HCT116 (cell line): ENCODE results near the gene ID3. TPM values are rescaled to one million over a fixed set of nuclear protein-coding genes. Genes with fewer than 3 reads are reported as not detected.
"Not testable (repeated sequence)": the region's sequence is repeated elsewhere in the genome, so short reads cannot be mapped to it uniquely, and the experiment has no call there.

Source experiments
- ATAC-seq: fragments of 200-7000 bp; cut with Tn5 transposase; 2 replicates; pipeline ENCODE4 v1.9.1; 2020; ENCODE audit warnings: mild to moderate bottlenecking, moderate library complexity
- BruUV-seq: library from RNA; stranded (reverse); fragments of 400-500 nt; replicated peaks from 2 replicates; lab custom pipeline; 2021; lab: Mats Ljungman, UMichigan
- CTCF ChIA-PET: fragments of 300-600 bp; sonication (Branson Sonifier 250); formaldehyde crosslinking; loops from one replicate; lab custom pipeline; 2021; ENCODE audit warnings: antibody characterized with exemption; lab: Charles Lee
- POLR2A ChIA-PET: fragments of 300-600, 350-600 bp; sonication (Branson Sonifier 250); formaldehyde crosslinking; loops from one replicate; lab custom pipeline; 2021; ENCODE audit warnings: antibody characterized with exemption; lab: Charles Lee
- RAD21 ChIA-PET, 2 experiments: fragments of 300-600 bp; sonication (Branson Sonifier 250); formaldehyde crosslinking; loops; one replicate each; lab custom pipeline; 2023; ENCODE audit warnings: low total read pairs in 2 of 2; ENCODE audit not compliant: uncharacterized antibody in 2 of 2, unreplicated experiment in 2 of 2, low non-redundant PET in 1 of 2; lab: Charles Lee
- DNase-seq: peaks from one replicate; pipeline ENCODE4 v3.0.0-alpha.2; 2010; ENCODE audit warnings: low read depth, low spot score
- H2AFZ ChIP-seq: fragments of 200-600 bp; shearing (Covaris generic), sonication (generic); 2 replicates; pipeline ENCODE4 v1.6.1; 2017; ENCODE audit warnings: low read depth, mixed run types, mixed read lengths, antibody characterized with exemption, low read length; ENCODE audit not compliant: poor library complexity, severe bottlenecking
- H3K27ac ChIP-seq: 2 replicates; pipeline ENCODE4 v1.5.1; 2012; ENCODE audit warnings: low read depth, low read length
- H3K27me3 ChIP-seq: fragments of 200-600 bp; sonication (generic); 2 replicates; pipeline ENCODE4 v1.6.1; 2016; ENCODE audit warnings: mixed run types, low read length, mixed read lengths; ENCODE audit not compliant: insufficient read depth
- H3K36me3 ChIP-seq, 2 experiments: fragments of 200-500 bp in 1 of 2; fragments of 200-600 bp in 1 of 2; sonication (Bioruptor generic) in 1 of 2; sonication (generic) in 1 of 2; 2 replicates each; pipeline versions ENCODE4 v1.5.1 to v1.6.1; 2014 to 2016; ENCODE audit warnings: low read length in 2 of 2, inconsistent platforms in 1 of 2, mixed read lengths in 1 of 2, mixed run types in 1 of 2; ENCODE audit not compliant: insufficient read depth in 2 of 2, control insufficient read depth in 1 of 2
- H3K4me1 ChIP-seq, 2 experiments: fragments of 200-600 bp in 1 of 2; sonication (generic) in 1 of 2; 2 replicates each; pipeline versions ENCODE4 v1.5.1 to v1.6.1; 2012 to 2017; ENCODE audit warnings: low read length in 2 of 2, inconsistent platforms in 1 of 2, mild to moderate bottlenecking in 1 of 2, mixed read lengths in 1 of 2, mixed run types in 1 of 2, moderate library complexity in 1 of 2; ENCODE audit not compliant: insufficient read depth in 2 of 2, control insufficient read depth in 1 of 2
- H3K4me2 ChIP-seq: fragments of 200-600 bp; sonication (generic); 2 replicates; pipeline ENCODE4 v1.6.1; 2017; ENCODE audit warnings: mixed run types, low read length, mixed read lengths
- H3K4me3 ChIP-seq, 2 experiments: fragments of 200-600 bp in 1 of 2; sonication (generic) in 1 of 2; replicated peaks in 1 of 2; 2 replicates each; pipeline ENCODE4 v1.5.1; 2011 to 2016; ENCODE audit warnings: low read length in 2 of 2, control low read depth in 1 of 2, low read depth in 1 of 2, mild to moderate bottlenecking in 1 of 2, mixed read lengths in 1 of 2, mixed run types in 1 of 2
- H3K79me2 ChIP-seq: fragments of 200-600 bp; sonication (generic); 2 replicates; pipeline ENCODE4 v1.6.1; 2017; ENCODE audit warnings: mild to moderate bottlenecking, mixed run types, low read length, moderate library complexity, mixed read lengths; ENCODE audit not compliant: insufficient read depth
- H3K9ac ChIP-seq: fragments of 200-600 bp; sonication (generic); 2 replicates; pipeline ENCODE4 v1.6.1; 2016; ENCODE audit warnings: low read length, mixed read lengths
- H3K9me2 ChIP-seq: fragments of 200-600 bp; sonication (generic), shearing (Covaris generic); 2 replicates; pipeline ENCODE4 v1.6.1; 2017; ENCODE audit warnings: mixed run types, mild to moderate bottlenecking, moderate library complexity; ENCODE audit not compliant: insufficient read depth
- H3K9me3 ChIP-seq, 2 experiments: fragments of 200-500 bp in 1 of 2; fragments of 200-600 bp in 1 of 2; sonication (Bioruptor generic) in 1 of 2; sonication (generic) in 1 of 2; 2 replicates each; pipeline ENCODE4 v1.6.1; 2014 to 2017; ENCODE audit warnings: low read length in 2 of 2, mixed read lengths in 2 of 2, inconsistent platforms in 1 of 2, low read depth in 1 of 2, mild to moderate bottlenecking in 1 of 2, mixed run types in 1 of 2, moderate library complexity in 1 of 2; ENCODE audit not compliant: control insufficient read depth in 1 of 2, insufficient read depth in 1 of 2
- H4K20me1 ChIP-seq: fragments of 200-600 bp; sonication (generic), shearing (Covaris generic); 2 replicates; pipeline ENCODE4 v1.6.1; 2017; ENCODE audit warnings: mixed run types, mild to moderate bottlenecking, moderate library complexity; ENCODE audit not compliant: insufficient read depth
- ATF3 ChIP-seq: IDR thresholded peaks from 2 replicates; pipeline ENCODE4 v1.6.1; 2012
- CEBPB ChIP-seq: IDR thresholded peaks from 2 replicates; pipeline ENCODE4 v1.6.1; 2012; ENCODE audit warnings: low read depth
- EZH2 ChIP-seq: fragments of 200-600 bp; sonication (generic); IDR thresholded peaks from 2 replicates; pipeline ENCODE4 v1.6.1; 2017; ENCODE audit warnings: antibody characterized with exemption, mixed run types
- MAX ChIP-seq: IDR thresholded peaks from 2 replicates; pipeline ENCODE4 v1.6.1; 2012
- REST ChIP-seq: IDR thresholded peaks from 2 replicates; pipeline ENCODE4 v1.6.1; 2012; ENCODE audit warnings: low read depth
- SRF ChIP-seq: IDR thresholded peaks from 2 replicates; pipeline ENCODE4 v1.6.1; 2012; ENCODE audit warnings: low read depth
- TCF7L2 ChIP-seq: IDR thresholded peaks from 2 replicates; pipeline ENCODE4 v1.7.0; 2011; ENCODE audit warnings: borderline replicate concordance, inconsistent platforms; ENCODE audit not compliant: insufficient read depth, insufficient read length; ENCODE audit errors: extremely low read depth
- ZFX ChIP-seq: fragments of 450-650 bp; IDR thresholded peaks from 2 replicates; pipeline ENCODE4 v1.6.1; 2017
- ZNF274 ChIP-seq: fragments of 200-500 bp; sonication (Bioruptor generic); IDR thresholded peaks from 2 replicates; pipeline ENCODE4 v1.6.1; 2014; ENCODE audit warnings: mild to moderate bottlenecking, low read depth, low read length, inconsistent platforms
- intact Hi-C: fragments of 100-400 bp; cut with micrococcal nuclease; formaldehyde crosslinking; loops from 2 replicates; pipeline ENCODE4 v1.10.0; 2022
- total RNA-seq: library from RNA; stranded (reverse); gene quantifications from one replicate; pipeline ENCODE4 v1.2.1, GENCODE V29; 2021; ENCODE audit not compliant: unreplicated experiment

The ID3 gene
- total RNA-seq, 1 experiment from 2014 or later, result 183 TPM

GRCh38 chr1:23543707-23544443 is 15.4 kb downstream of the ID3 start:
- no peak overlapping the region for H3K9ac ChIP-seq
- H3K4me2 ChIP-seq, result no peak overlapping the region
- no peak overlapping the region for H2AFZ ChIP-seq
- H3K36me3 ChIP-seq, result no peaks in the 10 kb centered on the region
- H3K9me2 ChIP-seq, result no peaks in the 10 kb centered on the region
- intact Hi-C loops, result loop anchor here (1.0 to 5.0 kb wide), 3 partner anchors 93 to 208 kb away; no protein-coding TSS in a partner anchor
- POLR2A ChIA-PET, result no interaction called here
- H3K9me3 ChIP-seq, result no peaks in the 10 kb centered on the region
- no peak for TF ChIP-seq MAX
- no peak for TF ChIP-seq REST
- TF ChIP-seq ZFX, result no peak
- TF ChIP-seq EZH2, result no peak
- no peak for TF ChIP-seq CEBPB
- no peak for TF ChIP-seq SRF
- TF ChIP-seq TCF7L2, result no peak
- TF ChIP-seq ATF3, result no peak
- TF ChIP-seq ZNF274, result no peak
- RAD21 ChIA-PET, result interaction anchor here (3.5 to 3.6 kb wide), 2 partner anchors 93 to 94 kb away, joined by 23 to 25 read pairs; no protein-coding TSS in a partner anchor
- BruUV-seq, result no TSS peak
- no peak for DNase-seq
- peaks cover 9 to 32% of the 10 kb centered on the region in 2 experiments; a peak in 3 of 4 replicates for H3K4me1 ChIP-seq
- H3K27me3 ChIP-seq, result no peaks in the 10 kb centered on the region
- no peak overlapping the region for H3K4me3 ChIP-seq
- CTCF ChIA-PET, result interaction anchor here (1.0 to 4.2 kb wide), 4 partner anchors 47 to 373 kb away, joined by 4 to 104 read pairs (median 13); no protein-coding TSS in a partner anchor
- no peaks in the 10 kb centered on the region for H4K20me1 ChIP-seq
- no peaks in the 10 kb centered on the region for H3K79me2 ChIP-seq
- ATAC-seq, result no peak
- H3K27ac ChIP-seq, result no peak overlapping the region

GRCh38 chr1:23542940-23543339 is 16.4 kb downstream of the ID3 start:
- H3K9me3 ChIP-seq, H4K20me1 ChIP-seq, POLR2A ChIA-PET, H3K4me2 ChIP-seq, H3K27ac ChIP-seq, H2AFZ ChIP-seq, H3K27me3 ChIP-seq, RAD21 ChIA-PET, H3K79me2 ChIP-seq, H3K4me3 ChIP-seq, H3K9ac ChIP-seq, BruUV-seq, H3K9me2 ChIP-seq, ATAC-seq, DNase-seq, H3K36me3 ChIP-seq: not testable (repeated sequence)
- intact Hi-C loops, result loop anchor here (5.0 kb wide), 1 partner anchor 209 kb away; no protein-coding TSS in a partner anchor
- peaks cover 3 to 26% of the 10 kb centered on the region in 2 experiments; a peak in 3 of 4 replicates for H3K4me1 ChIP-seq
- CTCF ChIA-PET, result interaction anchor here (4.1 to 4.6 kb wide), 2 partner anchors 46 to 94 kb away, joined by 36 to 114 read pairs; no protein-coding TSS in a partner anchor
